H9 (cell line): ENCODE measurements around the gene PDE4B. TPM values are rescaled to one million over a fixed set of nuclear protein-coding genes. Genes with fewer than 3 reads are reported as not detected.
"Not testable (repeated sequence)": the region's sequence is repeated elsewhere in the genome, so short reads cannot be mapped to it uniquely, and the experiment has no call there.

Source experiments
- DNase-seq: peaks from one replicate; pipeline ENCODE4 v3.0.0-alpha.2; 2017
- H2AFZ ChIP-seq: one replicate; pipeline ENCODE4 v1.6.1; 2013; ENCODE audit warnings: mild to moderate bottlenecking, low read length, control low read depth, moderate library complexity
- H2AK5ac ChIP-seq: 2 replicates; pipeline ENCODE4 v1.6.1; 2013; ENCODE audit warnings: low read length, control low read depth, mixed read lengths; ENCODE audit not compliant: insufficient read length
- H2BK120ac ChIP-seq: one replicate; pipeline ENCODE4 v1.6.1; 2013; ENCODE audit warnings: low read depth, mild to moderate bottlenecking, low read length, control low read depth, inconsistent platforms; ENCODE audit not compliant: poor library complexity, severe bottlenecking
- H2BK12ac ChIP-seq: 2 replicates; pipeline ENCODE4 v1.6.1; 2013; ENCODE audit warnings: low read length, control low read depth, mixed read lengths, low read depth; ENCODE audit not compliant: insufficient read length
- H2BK15ac ChIP-seq: 2 replicates; pipeline ENCODE4 v1.6.1; 2013; ENCODE audit warnings: low read depth, low read length, control low read depth
- H2BK20ac ChIP-seq: one replicate; pipeline ENCODE4 v1.6.1; 2013; ENCODE audit warnings: low read depth, mild to moderate bottlenecking, low read length, control low read depth, inconsistent platforms; ENCODE audit not compliant: poor library complexity, severe bottlenecking
- H2BK5ac ChIP-seq: 2 replicates; pipeline ENCODE4 v1.6.1; 2013; ENCODE audit warnings: low read length, control low read depth, mixed read lengths; ENCODE audit not compliant: insufficient read length
- H3K14ac ChIP-seq: 2 replicates; pipeline ENCODE4 v1.6.1; 2013; ENCODE audit warnings: low read length, control low read depth; ENCODE audit not compliant: insufficient read depth
- H3K18ac ChIP-seq: 2 replicates; pipeline ENCODE4 v1.6.1; 2013; ENCODE audit warnings: low read depth, mild to moderate bottlenecking, mixed read lengths, low read length, control low read depth; ENCODE audit not compliant: insufficient read length
- H3K23ac ChIP-seq: 2 replicates; pipeline ENCODE4 v1.6.1; 2013; ENCODE audit warnings: low read length, control low read depth, mixed read lengths, low read depth; ENCODE audit not compliant: insufficient read length
- H3K23me2 ChIP-seq: 2 replicates; pipeline ENCODE4 v1.6.1; 2013; ENCODE audit warnings: low read depth, mild to moderate bottlenecking, mixed read lengths, low read length, control low read depth; ENCODE audit not compliant: insufficient read length, poor library complexity, severe bottlenecking
- H3K27ac ChIP-seq: 2 replicates; pipeline ENCODE4 v1.5.1; 2013; ENCODE audit warnings: low read length, control low read depth, mixed read lengths, low read depth; ENCODE audit not compliant: insufficient read length
- H3K27me3 ChIP-seq: 2 replicates; pipeline ENCODE4 v1.6.1; 2013; ENCODE audit warnings: low read length, control low read depth, inconsistent platforms; ENCODE audit not compliant: insufficient read depth
- H3K4ac ChIP-seq: 2 replicates; pipeline ENCODE4 v1.6.1; 2013; ENCODE audit warnings: low read depth, mild to moderate bottlenecking, control low read depth, inconsistent platforms, low read length, moderate library complexity
- H3K4me1 ChIP-seq: 2 replicates; pipeline ENCODE4 v1.6.1; 2013; ENCODE audit warnings: low read length, control low read depth, inconsistent platforms; ENCODE audit not compliant: insufficient read depth
- H3K4me2 ChIP-seq: 2 replicates; pipeline ENCODE4 v1.6.1; 2013; ENCODE audit warnings: low read length, control low read depth, mixed read lengths; ENCODE audit not compliant: insufficient read length, insufficient read depth
- H3K56ac ChIP-seq: 2 replicates; pipeline ENCODE4 v1.6.1; 2013; ENCODE audit warnings: low read depth, mild to moderate bottlenecking, mixed read lengths, low read length, control low read depth; ENCODE audit not compliant: insufficient read length
- H3K79me1 ChIP-seq: 2 replicates; pipeline ENCODE4 v1.6.1; 2013; ENCODE audit warnings: low read depth, mild to moderate bottlenecking, moderate library complexity, low read length, control low read depth, inconsistent platforms; ENCODE audit not compliant: insufficient read depth, poor library complexity, severe bottlenecking
- H3K79me2 ChIP-seq: 2 replicates; pipeline ENCODE4 v1.6.1; 2013; ENCODE audit warnings: low read length, control low read depth, inconsistent platforms; ENCODE audit not compliant: insufficient read depth
- H3K9ac ChIP-seq: 2 replicates; pipeline ENCODE4 v1.6.1; 2013; ENCODE audit warnings: low read length, control low read depth, mixed read lengths; ENCODE audit not compliant: insufficient read length; ENCODE audit errors: extremely low read depth
- H3K9me3 ChIP-seq: one replicate; pipeline ENCODE4 v1.6.1; 2013; ENCODE audit warnings: low read depth, low read length, inconsistent platforms; ENCODE audit not compliant: control insufficient read depth
- H3T11ph ChIP-seq: one replicate; pipeline ENCODE4 v1.6.1; 2013; ENCODE audit warnings: mild to moderate bottlenecking, low read length, control low read depth, inconsistent platforms
- H4K20me1 ChIP-seq: one replicate; pipeline ENCODE4 v1.6.1; 2013; ENCODE audit not compliant: control insufficient read depth, insufficient read length, insufficient read depth
- H4K5ac ChIP-seq: 2 replicates; pipeline ENCODE4 v1.6.1; 2013; ENCODE audit warnings: low read depth, mild to moderate bottlenecking, mixed read lengths, low read length, control low read depth; ENCODE audit not compliant: insufficient read length
- H4K8ac ChIP-seq: replicated peaks from 2 replicates; pipeline ENCODE4 v1.6.1; 2013; ENCODE audit warnings: low read length, control low read depth, mixed read lengths, low read depth; ENCODE audit not compliant: insufficient read length
- H4K91ac ChIP-seq: 2 replicates; pipeline ENCODE4 v1.6.1; 2013; ENCODE audit warnings: low read depth, mild to moderate bottlenecking, moderate library complexity, mixed read lengths, low read length, control low read depth; ENCODE audit not compliant: insufficient read length
- H3K27ac Mint-ChIP-seq, 3 experiments: 2 replicates in 2 of 3; 3 replicates in 1 of 3; pipeline ENCODE4 v1.8.0; 2020 to 2021; ENCODE audit warnings: mixed read lengths in 3 of 3, mild to moderate bottlenecking in 1 of 3, moderate library complexity in 1 of 3
- H3K27me3 Mint-ChIP-seq: 2 replicates; pipeline ENCODE4 v1.8.0; 2021; ENCODE audit warnings: low read depth, mild to moderate bottlenecking, moderate library complexity, mixed read lengths
- H3K36me3 Mint-ChIP-seq, 3 experiments: 2 replicates in 2 of 3; 3 replicates in 1 of 3; pipeline ENCODE4 v1.8.0; 2020 to 2021; ENCODE audit warnings: low read depth in 3 of 3, mixed read lengths in 3 of 3; ENCODE audit not compliant: insufficient read depth in 1 of 3
- H3K4me1 Mint-ChIP-seq, 2 experiments: 2 replicates each; pipeline ENCODE4 v1.8.0; 2020; ENCODE audit warnings: mixed read lengths in 2 of 2
- H3K4me3 Mint-ChIP-seq, 2 experiments: 2 replicates in 1 of 2; 3 replicates in 1 of 2; pipeline ENCODE4 v1.8.0; 2020 to 2021; ENCODE audit warnings: mild to moderate bottlenecking in 2 of 2, mixed read lengths in 2 of 2, moderate library complexity in 1 of 2
- H3K9me3 Mint-ChIP-seq, 2 experiments: 2 replicates in 1 of 2; 3 replicates in 1 of 2; pipeline ENCODE4 v1.8.0; 2020; ENCODE audit warnings: mild to moderate bottlenecking in 2 of 2, mixed read lengths in 2 of 2, moderate library complexity in 1 of 2
- CTCF ChIP-seq: fragments of 200-600 bp; sonication (generic); conservative IDR thresholded peaks from 3 replicates; pipeline ENCODE4 v1.8.0; 2021; ENCODE audit warnings: antibody characterized with exemption, mild to moderate bottlenecking
- WGBS: extraction: QIAGEN DNeasy Blood & Tissue Kit; methylation state at CpG from one replicate; pipeline ENCODE4 v1.1.7; 2013; ENCODE audit warnings: missing lambda C conversion rate, low lambda C conversion rate, mixed read lengths; ENCODE audit not compliant: insufficient read length; ENCODE audit errors: extremely low coverage; 5-methylcytosine and 5-hydroxymethylcytosine counted together
- total RNA-seq: library from RNA; stranded (reverse); gene quantifications from 2 replicates; pipeline ENCODE4 v1.2.1, GENCODE V29; 2021

Gene PDE4B
- total RNA-seq, 1 experiment from 2014 or later: 19.8 TPM

DNA sequence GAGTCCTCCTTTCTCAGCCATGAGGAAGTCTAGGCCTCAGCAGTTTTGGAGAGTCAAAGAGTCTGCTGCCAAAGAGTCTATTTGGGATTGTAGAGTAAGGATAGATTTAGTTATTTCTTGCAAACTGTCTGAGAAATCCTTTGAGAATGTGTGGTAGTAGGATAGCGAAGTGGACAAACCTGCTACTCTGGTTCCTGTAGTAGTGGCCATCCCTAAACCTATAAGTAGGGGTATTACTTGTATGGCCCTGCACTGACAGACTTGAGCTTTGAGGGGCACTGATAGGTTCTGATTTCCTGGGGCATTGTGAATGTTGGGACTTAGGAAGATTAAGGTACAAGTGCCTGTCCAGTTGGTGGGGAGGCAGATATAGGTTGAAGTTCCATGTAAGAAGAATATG, 625.3 kb downstream of the PDE4B start:
- Histone ChIP-seq H2BK120ac (no peak overlapping the region), H3K23me2 (no peaks in the 10 kb centered on the region), H4K20me1 (no peaks in the 10 kb centered on the region), H2AK5ac (no peak overlapping the region), H3K23ac (no peak overlapping the region), H3K4ac (no peak overlapping the region), H3K27ac (no peak overlapping the region), H3K4me1 (no peaks in the 10 kb centered on the region), H3K9me3 (peaks cover 23% of the 10 kb centered on the region), H3K4me2 (no peak overlapping the region), H2BK5ac (no peak overlapping the region), H2BK12ac (no peak overlapping the region), H3K18ac (no peak overlapping the region), H3K27me3 (no peaks in the 10 kb centered on the region; the same call in 1 of the 2 replicates), H3K56ac (no peak overlapping the region), H4K8ac (no peak overlapping the region), H3K9ac (no peak overlapping the region), H2BK15ac (no peak overlapping the region), H3K79me2 (no peaks in the 10 kb centered on the region), H3K79me1 (no peaks in the 10 kb centered on the region), H2BK20ac (no peak overlapping the region), H3K14ac (no peak overlapping the region), H4K91ac (no peak overlapping the region), H2AFZ (no peak overlapping the region), H3T11ph (no peak overlapping the region), H4K5ac (no peak overlapping the region)
- no peak overlapping the region for H3K4me3 Mint-ChIP-seq
- TF ChIP-seq CTCF: no peak
- no CpG with 5 or more reads among the region's 1 CpG for WGBS
- DNase-seq: no peak
- H3K36me3 Mint-ChIP-seq: peaks cover 10 to 44% (median 32%) of the 10 kb centered on the region in 3 experiments; a peak in 6 of 7 replicates
- H3K4me1 Mint-ChIP-seq: peaks cover 6 to 7% of the 10 kb centered on the region in 2 experiments
- H3K27me3 Mint-ChIP-seq: peaks cover 3% of the 10 kb centered on the region
- no peak overlapping the region for H3K27ac Mint-ChIP-seq
- peaks cover 30 to 34% of the 10 kb centered on the region in 2 experiments for H3K9me3 Mint-ChIP-seq

GRCh38 chr1:66420171-66420570, 627.5 kb downstream of the PDE4B start:
- H2AFZ ChIP-seq, H3K23ac ChIP-seq, H3K4ac ChIP-seq, H3K79me2 ChIP-seq, H4K8ac ChIP-seq, H3K27ac Mint-ChIP-seq, H2BK12ac ChIP-seq, H3K9ac ChIP-seq, H4K5ac ChIP-seq, H3K23me2 ChIP-seq, H2BK15ac ChIP-seq, H3K56ac ChIP-seq, H3K27ac ChIP-seq, H3K4me1 ChIP-seq, H3K18ac ChIP-seq, H2BK120ac ChIP-seq, H3K4me3 Mint-ChIP-seq, H3K27me3 ChIP-seq, H3T11ph ChIP-seq, H3K79me1 ChIP-seq, H3K4me2 ChIP-seq, H4K91ac ChIP-seq, H3K14ac ChIP-seq, H2AK5ac ChIP-seq, H3K27me3 Mint-ChIP-seq, DNase-seq, H2BK5ac ChIP-seq, H2BK20ac ChIP-seq, H4K20me1 ChIP-seq: not testable (repeated sequence)
- peaks cover 13 to 17% of the 10 kb centered on the region in 2 experiments for H3K4me1 Mint-ChIP-seq
- WGBS: no CpG with 5 or more reads among the region's 3 CpGs
- peaks cover 23% of the 10 kb centered on the region for H3K9me3 ChIP-seq
- peaks cover 30 to 34% of the 10 kb centered on the region in 2 experiments for H3K9me3 Mint-ChIP-seq
- peaks cover 10 to 45% (median 32%) of the 10 kb centered on the region in 3 experiments; a peak in 6 of 7 replicates for H3K36me3 Mint-ChIP-seq
